NCI-H2196 (cell line): ENCODE data around the gene NTRK3.
"Not testable (repeated sequence)": the region's sequence is repeated elsewhere in the genome, so short reads cannot be mapped to it uniquely, and the experiment has no call there.

ENCODE experiments used
- DNase-seq: peaks from one replicate; lab custom pipeline; 2025; ENCODE audit not compliant: unreplicated experiment; lab: John Stamatoyannopoulos, UW

Gene NTRK3

GRCh38 chr15:87849181-87849580 is 407.4 kb downstream of the NTRK3 start:
- DNase-seq = no peak

- no peak for DNase-seq
These were observed 408.5 kb downstream of the NTRK3 start for GRCh38 chr15:87848012-87848411.

GRCh38 chr15:87846746-87847145 is 409.8 kb downstream of the NTRK3 start:
- no peak for DNase-seq

GRCh38 chr15:87843312-87843711 is 413.2 kb downstream of the NTRK3 start:
- DNase-seq = no peak

- DNase-seq = no peak
These were observed 415.0 kb downstream of the NTRK3 start for GRCh38 chr15:87841426-87841998.

- DNase-seq = not testable (repeated sequence)
These were observed 420.7 kb downstream of the NTRK3 start for GRCh38 chr15:87835830-87836229.

- DNase-seq = not testable (repeated sequence)
These were observed 423.2 kb downstream of the NTRK3 start for GRCh38 chr15:87833333-87833732.

- DNase-seq = peak; percentile 10
These were observed 427.0 kb downstream of the NTRK3 start for GRCh38 chr15:87829332-87830050.

- no peak for DNase-seq
These were observed 427.9 kb downstream of the NTRK3 start for GRCh38 chr15:87828608-87829007.

- no peak for DNase-seq
These were observed 429.4 kb downstream of the NTRK3 start for GRCh38 chr15:87827131-87827530.

GRCh38 chr15:87826119-87826747 is 430.3 kb downstream of the NTRK3 start:
- no peak for DNase-seq

- DNase-seq = no peak
These were observed 437.8 kb downstream of the NTRK3 start for GRCh38 chr15:87818756-87819155.

- DNase-seq = no peak
These were observed 439.0 kb downstream of the NTRK3 start for GRCh38 chr15:87817553-87817952.

GRCh38 chr15:87816811-87817210 is 439.7 kb downstream of the NTRK3 start:
- DNase-seq = no peak

GRCh38 chr15:87816016-87816415 is 440.5 kb downstream of the NTRK3 start:
- DNase-seq = no peak
